NT2/D1 (cell line): ENCODE results near the gene C4orf54.

Experiments used
- SUZ12 ChIP-seq: IDR thresholded peaks from 2 replicates; pipeline ENCODE4 v1.6.1; 2011; ENCODE audit not compliant: insufficient read length, insufficient read depth; ENCODE audit errors: extremely low read depth
- YY1 ChIP-seq: IDR thresholded peaks from 2 replicates; pipeline ENCODE4 v1.6.1; 2011; ENCODE audit not compliant: insufficient read length, insufficient read depth
- ZNF274 ChIP-seq: IDR thresholded peaks from 2 replicates; pipeline ENCODE4 v1.6.1; 2011; ENCODE audit warnings: mild to moderate bottlenecking, low read depth, low read length

DNA sequence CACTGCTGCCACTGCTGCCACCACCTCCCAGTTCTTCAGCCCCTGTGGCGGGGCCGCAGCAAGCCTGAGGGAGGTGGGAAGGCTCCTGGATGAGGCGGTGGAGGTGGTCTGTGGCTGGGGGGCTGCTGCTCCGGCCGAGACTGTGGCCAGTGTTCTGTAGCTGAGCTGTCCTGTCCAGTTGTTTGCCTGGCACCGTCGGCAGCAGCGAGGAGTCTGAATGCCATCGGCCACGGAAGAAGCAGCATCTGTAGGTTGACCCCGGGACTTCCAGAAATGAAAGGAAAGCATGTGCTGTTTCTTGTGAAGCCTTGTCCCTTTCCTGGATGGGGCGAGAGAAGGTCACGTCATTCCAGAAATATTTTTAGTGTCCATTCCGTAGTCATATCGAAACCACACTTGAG, 3.3 kb downstream of the C4orf54 start:
- no peak for TF ChIP-seq SUZ12
- no peak for TF ChIP-seq ZNF274
- no peak for TF ChIP-seq YY1
